Measurements from ENCODE around the gene SSBP2. TPM values are rescaled to one million over a fixed set of nuclear protein-coding genes. Genes with fewer than 3 reads are reported as not detected.

The SSBP2 gene
- total and polyA plus RNA-seq, 2 of the 8 experiments (the other 6 are each of a cell fraction or from before 2014, with no cell fraction given): 21.5 to 36.2 TPM

GRCh38 chr5:81717860-81718259 lies 33.0 kb downstream of the SSBP2 start (continued):
- no peak for TF ChIP-seq CHD7 (IDR thresholded peaks at IDR 0.05; ENCODE audit: insufficient replicate concordance, low read length)
- no peak for TF ChIP-seq TEAD4 (IDR thresholded peaks at IDR 0.05; ENCODE audit: low read depth, low read length)
- no peak for TF ChIP-seq SUZ12 (IDR thresholded peaks at IDR 0.05; ENCODE audit: low read length)
- no peak for TF ChIP-seq FOSL1 (IDR thresholded peaks at IDR 0.05; ENCODE audit: insufficient read depth, low read depth, low read length)
- no peak for TF ChIP-seq CTCF (IDR thresholded peaks at IDR 0.05; ENCODE audit: control extremely low read depth in 1 of 3, insufficient read depth in 1 of 3, low read depth in 1 of 3, low read length in 3 of 3)
